HG03521 (cell line): ENCODE data around the gene NDUFS8.
A peak's percentile ranks its signal among the peaks of the same experiment; 100 is the strongest.

Experiments
- ATAC-seq: cut with Tn5 transposase; IDR thresholded peaks from one replicate; pipeline ENCODE4 v1.9.1; 2021; ENCODE audit warnings: mild to moderate bottlenecking, moderate library complexity; ENCODE audit not compliant: unreplicated experiment

NDUFS8 gene

DNA sequence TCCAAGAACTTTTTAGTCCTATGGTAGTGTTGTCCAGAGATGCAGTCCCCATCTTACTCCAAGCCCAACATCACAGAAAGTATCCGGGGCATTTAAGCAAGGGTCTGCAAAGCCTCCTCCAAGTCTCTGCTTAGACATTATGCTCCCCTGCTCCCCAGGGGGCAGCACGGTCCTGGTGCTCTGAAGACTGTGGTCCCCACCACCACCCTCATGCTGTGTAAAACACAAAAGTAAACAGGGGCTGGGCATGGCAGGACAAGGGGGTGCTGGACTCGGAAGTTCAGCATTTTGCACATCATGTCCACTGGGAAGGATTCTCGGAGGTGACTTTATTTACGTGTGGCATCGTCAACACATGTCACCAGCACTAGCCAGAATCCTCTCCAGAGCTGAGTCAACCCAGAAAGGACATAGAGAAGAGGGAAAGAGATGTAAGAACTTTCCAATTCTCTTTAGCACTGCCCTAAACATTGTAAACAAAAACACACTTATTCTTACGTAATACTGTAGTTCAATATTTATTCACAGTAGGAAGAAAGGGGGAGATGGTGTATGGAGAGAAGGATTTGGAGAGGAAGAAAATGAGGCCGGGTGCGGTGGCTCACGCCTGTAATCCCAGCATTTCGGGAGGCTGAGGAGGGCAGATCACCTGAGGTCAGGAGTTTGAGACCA is 46.0 kb downstream of the NDUFS8 start:
- no peak for ATAC-seq

GRCh38 chr11:68077617-68078582 is 47.4 kb downstream of the NDUFS8 start:
- ATAC-seq, result peak; percentile 50

DNA sequence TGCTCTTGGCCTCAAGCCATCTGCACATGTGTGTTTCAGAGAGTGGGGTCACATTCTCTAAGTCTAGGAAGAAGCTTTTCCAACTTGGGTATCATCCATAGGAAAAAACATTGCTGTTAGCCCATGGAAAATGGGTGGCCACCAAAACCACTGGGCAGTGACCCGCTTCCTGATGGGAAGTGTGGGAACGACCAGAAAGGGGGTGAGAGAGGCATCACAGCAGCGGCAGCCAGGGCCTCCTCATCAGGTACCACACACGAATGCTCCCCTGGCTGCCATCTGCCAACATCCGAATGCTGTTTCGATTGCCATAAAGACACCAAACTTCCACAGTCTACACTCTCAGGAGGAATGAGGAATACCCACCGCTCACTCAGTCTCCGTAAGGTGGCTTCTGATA is 50.4 kb downstream of the NDUFS8 start:
- no peak for ATAC-seq

DNA sequence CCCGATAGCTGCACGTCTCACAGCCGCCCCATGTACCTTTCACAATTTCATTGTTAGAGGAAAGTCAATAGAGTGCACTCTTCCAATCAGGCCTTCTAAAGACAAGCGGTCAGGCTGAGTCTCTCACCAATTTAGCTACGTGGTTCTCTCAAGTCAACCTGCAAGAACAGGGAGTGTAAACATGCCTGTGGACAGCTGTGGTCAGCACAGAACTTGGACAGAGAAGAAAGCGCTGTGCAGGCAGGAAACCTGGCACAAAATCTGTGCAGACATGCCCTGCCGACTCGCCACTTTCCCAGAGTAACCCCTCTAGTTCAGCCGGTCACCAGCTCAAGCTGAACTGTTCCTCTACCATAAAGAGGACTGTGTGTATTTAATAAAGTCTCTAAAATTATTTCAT is 51.2 kb downstream of the NDUFS8 start:
- no peak for ATAC-seq

DNA sequence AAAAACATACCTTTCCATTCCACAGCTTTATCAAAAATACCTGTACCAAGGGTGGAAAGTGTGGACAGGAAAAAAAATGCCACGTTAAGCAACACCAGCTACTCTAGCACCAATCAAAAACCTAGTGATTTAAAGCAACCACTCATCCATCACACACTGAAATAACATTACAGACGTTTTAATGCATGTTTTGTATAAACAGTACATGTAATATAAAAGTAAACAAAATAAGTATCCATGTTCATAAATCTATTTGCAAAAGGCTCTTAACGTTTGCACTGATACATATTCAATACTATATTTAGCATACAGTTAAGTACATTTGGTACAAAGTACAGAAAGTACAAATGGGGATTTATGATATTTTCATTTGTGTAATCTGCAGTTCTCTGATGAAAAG is 52.0 kb downstream of the NDUFS8 start:
- ATAC-seq, result no peak

- no peak for ATAC-seq
These were observed 53.0 kb downstream of the NDUFS8 start for GRCh38 chr11:68083517-68083916.
